BLaER1 (cell line): Measurements from ENCODE around the gene TNS3.
A peak's percentile ranks its signal among the peaks of the same experiment; 100 is the strongest.

ENCODE experiments used
- H3K27ac ChIP-seq: shearing (Covaris generic); formaldehyde crosslinking; 2 replicates; pipeline ENCODE4 v1.8.1; 2022
- H3K27me3 ChIP-seq: shearing (Covaris generic); formaldehyde crosslinking; 2 replicates; pipeline ENCODE4 v1.8.1; 2022
- H3K36me3 ChIP-seq: shearing (Covaris generic); formaldehyde crosslinking; 2 replicates; pipeline ENCODE4 v1.8.1; 2022
- H3K4me1 ChIP-seq: shearing (Covaris generic); formaldehyde crosslinking; 2 replicates; pipeline ENCODE4 v1.8.1; 2022
- H3K4me2 ChIP-seq: shearing (Covaris generic); formaldehyde crosslinking; 2 replicates; pipeline ENCODE4 v1.8.1; 2022
- H3K4me3 ChIP-seq: shearing (Covaris generic); formaldehyde crosslinking; 2 replicates; pipeline ENCODE4 v1.8.1; 2022
- H3K9ac ChIP-seq: shearing (Covaris generic); formaldehyde crosslinking; 2 replicates; pipeline ENCODE4 v1.8.1; 2022
- H3K9me3 ChIP-seq: shearing (Covaris generic); formaldehyde crosslinking; 2 replicates; pipeline ENCODE4 v1.8.1; 2022
- H4K20me1 ChIP-seq: shearing (Covaris generic); formaldehyde crosslinking; 2 replicates; pipeline ENCODE4 v1.8.1; 2022
- Cebpa-rat ChIP-seq: shearing (Covaris generic); IDR thresholded peaks from 2 replicates; pipeline ENCODE4 v1.8.1; 2022

The TNS3 gene

DNA sequence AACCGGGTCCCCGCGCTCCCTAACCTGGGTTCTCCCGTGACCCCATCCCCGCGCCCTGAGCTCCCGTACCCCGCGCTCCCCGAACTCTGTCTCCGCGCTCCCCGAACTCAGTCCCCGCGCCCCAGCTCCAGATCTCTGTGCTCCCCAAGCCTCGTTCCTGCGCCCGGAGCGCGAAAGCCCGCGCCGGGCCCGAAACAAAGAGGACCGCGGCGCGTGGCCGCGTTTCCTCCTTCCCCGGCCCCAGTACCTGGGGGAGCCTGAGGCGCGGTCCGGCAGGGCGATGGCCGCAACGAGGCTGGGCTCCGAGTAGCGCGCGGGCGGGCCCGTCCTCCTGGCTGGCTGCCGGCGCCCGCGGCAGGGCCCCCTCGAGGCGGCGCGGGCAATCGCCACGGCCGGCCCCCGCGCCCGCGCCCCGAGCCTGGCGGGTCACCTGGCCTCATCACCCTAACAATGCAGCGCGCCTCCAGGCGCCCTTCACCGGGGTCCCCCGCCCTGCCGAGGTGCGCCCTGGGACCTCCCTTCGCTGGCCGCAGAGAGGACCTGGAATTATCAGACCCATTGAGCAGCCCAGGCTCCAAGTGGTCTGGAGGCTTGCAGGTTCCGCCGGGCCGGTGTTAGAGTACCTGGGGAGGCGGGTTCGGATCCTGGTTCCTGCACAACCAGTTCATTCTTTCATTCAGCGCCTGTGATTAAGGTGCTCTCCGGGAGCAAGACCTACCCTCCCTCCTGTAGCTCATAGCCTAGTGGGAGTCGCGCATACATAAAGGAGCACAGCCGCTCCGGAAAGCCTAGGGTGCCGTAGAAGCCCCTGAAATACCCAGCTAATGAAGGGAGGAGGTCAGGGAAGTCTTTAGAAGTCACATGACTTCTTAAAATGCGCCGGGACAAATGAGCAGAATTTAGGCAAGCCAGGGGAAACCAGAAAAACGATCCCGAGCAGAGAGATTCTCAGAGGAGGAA, at the start of gene TNS3:
TSS of gene TNS3 (minus strand) at position 308 of the 960 bp plus-strand sequence. CDS start 142,475 bp downstream, outside the sequence.
- H3K9ac ChIP-seq = peak within 1 kb of the TSS; percentile 83
- peak within 1 kb of the TSS; percentile 100 for H3K4me2 ChIP-seq
- H4K20me1 ChIP-seq = no peaks in the 10 kb centered on the region
- no peak for TF ChIP-seq Cebpa-rat
- peaks cover 41% of the 10 kb centered on the region for H3K27me3 ChIP-seq
- peaks cover 50% of the 10 kb centered on the region for H3K4me1 ChIP-seq
- peak within 1 kb of the TSS; percentile 79 for H3K4me3 ChIP-seq
- H3K9me3 ChIP-seq = no peaks in the 10 kb centered on the region; the same call in 1 of the 2 replicates
- H3K36me3 ChIP-seq = no peaks in the 10 kb centered on the region
- H3K27ac ChIP-seq = peak within 1 kb of the TSS; percentile 80

DNA sequence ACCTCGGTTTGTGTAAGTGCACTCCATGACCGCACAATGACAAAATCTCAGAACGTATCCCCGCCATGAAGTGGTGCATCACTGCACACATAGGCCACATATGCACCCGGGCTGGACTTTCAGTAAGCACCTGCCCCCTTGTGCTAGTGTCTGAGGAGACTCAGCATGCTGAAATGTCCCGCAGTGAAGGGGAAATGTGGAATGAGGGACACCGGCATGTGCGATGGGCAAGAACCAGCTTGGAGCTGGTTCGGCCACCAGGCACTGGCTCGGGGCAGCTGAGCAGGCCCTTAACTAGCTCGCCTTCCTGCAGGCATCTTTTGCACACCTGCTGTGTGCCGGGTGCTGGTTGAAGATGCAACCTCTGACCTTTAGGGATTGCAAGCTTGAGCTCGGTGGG, 49.8 kb upstream of the TNS3 start:
- H3K27me3 ChIP-seq = no peaks in the 10 kb centered on the region
- no peaks in the 10 kb centered on the region for H3K36me3 ChIP-seq
- H4K20me1 ChIP-seq = no peaks in the 10 kb centered on the region
- H3K9ac ChIP-seq = no peak overlapping the region
- no peak for TF ChIP-seq Cebpa-rat
- peaks cover 77% of the 10 kb centered on the region for H3K4me1 ChIP-seq
- peak overlapping the region; percentile 42 for H3K4me2 ChIP-seq
- no peak overlapping the region for H3K4me3 ChIP-seq
- no peak overlapping the region for H3K27ac ChIP-seq
- H3K9me3 ChIP-seq = peaks cover 5% of the 10 kb centered on the region; the same call in 1 of the 2 replicates

DNA sequence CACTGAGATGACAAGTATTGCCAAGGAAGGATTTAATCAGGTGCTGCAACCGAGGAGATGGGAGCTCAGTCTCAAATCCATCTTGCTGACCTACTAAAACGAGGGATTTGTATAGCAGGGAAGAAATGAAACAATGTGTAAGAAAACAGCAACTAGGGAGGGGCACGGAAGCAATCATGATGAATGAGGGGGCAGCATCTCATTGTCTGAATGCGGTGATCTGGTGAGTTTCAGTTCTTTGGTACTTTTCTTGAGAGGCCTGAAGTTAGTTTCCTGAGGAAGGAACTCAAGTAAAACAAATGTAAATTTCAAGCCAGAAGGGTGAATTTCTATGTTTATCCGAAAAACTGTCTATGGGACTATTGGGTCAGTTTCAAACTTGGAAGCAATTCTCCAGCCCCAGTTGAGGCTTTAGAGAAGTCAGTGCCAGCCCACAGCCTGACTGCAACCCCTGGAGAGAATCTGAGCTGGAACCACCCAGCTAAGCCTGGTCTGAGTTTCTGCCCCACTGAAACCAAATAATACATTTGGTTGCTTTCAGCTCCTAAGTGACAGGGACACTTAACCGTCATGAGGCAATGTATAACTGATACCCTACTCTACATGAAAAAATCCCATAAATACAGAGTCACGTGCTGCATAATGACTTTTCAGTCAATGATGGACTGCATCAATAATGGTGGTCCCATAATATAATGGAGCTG, 45.8 kb upstream of the TNS3 start:
- H3K27ac ChIP-seq = peak overlapping the region; percentile 49; the same call in 1 of the 2 replicates
- H3K4me3 ChIP-seq = peak overlapping the region; percentile 4; the same call in 1 of the 2 replicates
- peaks cover 5% of the 10 kb centered on the region; the same call in 1 of the 2 replicates for H3K9me3 ChIP-seq
- H3K4me1 ChIP-seq = peaks cover 77% of the 10 kb centered on the region
- H3K9ac ChIP-seq = peak overlapping the region; percentile 33; the same call in 1 of the 2 replicates
- H4K20me1 ChIP-seq = no peaks in the 10 kb centered on the region
- no peaks in the 10 kb centered on the region for H3K36me3 ChIP-seq
- TF ChIP-seq Cebpa-rat = no peak
- no peaks in the 10 kb centered on the region for H3K27me3 ChIP-seq
- H3K4me2 ChIP-seq = peak overlapping the region; percentile 83

DNA sequence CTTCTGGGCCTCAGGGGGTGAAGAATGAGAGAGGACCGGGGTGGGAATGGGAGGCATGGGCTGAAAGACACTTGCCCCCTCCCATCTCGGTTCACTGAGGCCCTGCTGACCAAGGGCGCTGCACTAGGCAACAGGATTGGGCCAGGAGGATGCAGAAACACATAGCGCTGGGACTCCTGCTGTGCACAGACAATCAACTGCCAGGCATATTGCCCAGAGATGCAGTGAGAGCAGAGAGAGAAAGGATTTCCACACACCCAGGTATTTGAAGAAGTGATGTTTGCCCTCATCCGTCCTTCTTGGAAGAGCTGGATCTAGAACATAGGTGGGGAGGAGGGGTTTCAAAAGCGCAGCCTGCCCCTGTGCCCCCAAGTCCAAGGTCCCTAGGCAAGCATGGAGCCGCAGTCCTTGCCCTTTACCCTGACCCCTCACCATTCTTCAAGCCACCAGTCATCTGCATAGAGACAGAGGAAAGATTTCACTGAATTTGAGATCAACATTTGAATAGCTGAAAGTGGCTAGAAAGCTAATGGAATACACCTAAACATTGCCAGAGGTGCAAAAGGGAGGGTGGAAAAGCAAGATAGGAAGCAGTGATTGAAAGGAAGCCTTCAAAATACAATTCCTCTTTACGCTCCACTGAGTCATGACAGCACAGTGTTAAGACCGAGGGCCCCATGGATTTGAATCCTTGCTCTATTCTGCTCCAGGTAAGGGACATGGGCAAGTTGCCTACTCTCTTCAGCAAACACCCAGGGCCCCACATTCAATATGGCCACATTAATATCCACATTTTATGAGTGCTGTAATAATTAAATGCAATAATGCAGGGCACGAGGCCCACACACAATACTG, 44.2 kb upstream of the TNS3 start:
- Histone ChIP-seq H3K4me2 (peak overlapping the region; percentile 83), H3K4me1 (peaks cover 79% of the 10 kb centered on the region), H3K4me3 (no peak overlapping the region), H3K27me3 (0 out of 2 replicates have a peak, but pooled peaks cover under 1% of the 10 kb centered on the region), H3K27ac (no peak overlapping the region), H3K9ac (no peak overlapping the region), H3K36me3 (no peaks in the 10 kb centered on the region), H3K9me3 (peaks cover 5% of the 10 kb centered on the region; the same call in 1 of the 2 replicates), H4K20me1 (no peaks in the 10 kb centered on the region)
- TF ChIP-seq Cebpa-rat = no peak

DNA sequence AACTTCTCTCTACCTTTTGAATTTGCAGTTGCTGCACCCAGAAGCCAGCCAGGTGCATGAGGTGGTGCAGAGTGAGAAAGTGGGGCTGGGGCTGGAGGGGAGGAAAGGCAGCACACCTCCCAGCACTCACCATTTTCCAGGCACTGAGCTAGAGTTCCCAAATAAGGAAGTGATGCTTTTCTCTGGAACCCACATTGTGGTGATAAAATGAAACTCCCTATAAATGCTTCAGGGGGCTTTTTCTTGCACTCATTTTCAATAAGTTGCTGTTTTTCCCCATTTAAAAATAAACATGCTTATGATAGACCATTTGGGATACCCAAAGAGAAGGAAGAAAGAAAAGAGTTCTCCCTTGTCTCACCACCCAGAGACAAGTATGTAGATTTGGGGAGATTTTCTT, 42.8 kb upstream of the TNS3 start:
- H3K4me1 ChIP-seq = peaks cover 84% of the 10 kb centered on the region
- H4K20me1 ChIP-seq = no peaks in the 10 kb centered on the region
- H3K9ac ChIP-seq = no peak overlapping the region
- H3K4me2 ChIP-seq = peak overlapping the region; percentile 94; the same call in 1 of the 2 replicates
- H3K27me3 ChIP-seq = 0 out of 2 replicates have a peak, but pooled peaks cover 12% of the 10 kb centered on the region
- H3K27ac ChIP-seq = no peak overlapping the region
- no peak overlapping the region for H3K4me3 ChIP-seq
- peaks cover 5% of the 10 kb centered on the region; the same call in 1 of the 2 replicates for H3K9me3 ChIP-seq
- no peak for TF ChIP-seq Cebpa-rat
- H3K36me3 ChIP-seq = no peaks in the 10 kb centered on the region

DNA sequence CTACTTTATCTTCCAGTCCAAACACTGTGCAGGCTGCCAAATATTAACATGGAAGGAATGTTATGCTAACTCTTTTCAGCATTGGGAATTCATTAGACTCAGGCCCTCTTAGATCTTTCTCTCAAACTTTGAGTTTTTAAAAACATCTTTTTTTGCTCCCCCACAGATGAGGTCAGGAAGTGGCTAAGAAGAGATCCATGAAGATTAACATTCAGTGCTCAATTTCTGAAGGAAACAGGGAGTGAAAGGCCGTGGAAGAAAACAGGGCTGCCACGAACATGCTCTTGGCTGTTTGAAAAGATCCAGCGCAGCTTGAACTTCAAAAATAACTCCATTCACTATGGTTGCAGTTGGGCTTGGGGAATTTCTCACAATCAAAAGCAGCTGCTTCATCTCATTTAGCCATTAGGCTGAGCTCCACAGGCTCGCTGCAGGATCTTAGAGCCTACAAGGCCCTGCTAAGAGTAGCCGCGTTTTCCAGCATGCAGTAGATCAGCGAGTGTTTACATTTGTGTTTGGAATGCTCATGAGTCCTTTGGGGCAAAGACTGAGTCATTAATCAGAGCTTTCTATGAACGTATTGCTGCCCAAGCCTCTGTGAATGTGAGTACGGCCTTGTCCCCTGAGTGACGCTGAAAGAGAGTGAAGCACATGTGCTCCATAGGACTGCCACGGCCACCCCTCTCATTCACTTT, 41.2 kb upstream of the TNS3 start:
- H3K4me2 ChIP-seq = peak overlapping the region; percentile 94
- H3K9ac ChIP-seq = no peak overlapping the region
- peaks cover 75% of the 10 kb centered on the region for H3K4me1 ChIP-seq
- H3K27me3 ChIP-seq = 0 out of 2 replicates have a peak, but pooled peaks cover 12% of the 10 kb centered on the region
- no peaks in the 10 kb centered on the region for H4K20me1 ChIP-seq
- H3K36me3 ChIP-seq = no peaks in the 10 kb centered on the region
- H3K9me3 ChIP-seq = no peaks in the 10 kb centered on the region
- H3K4me3 ChIP-seq = no peak overlapping the region
- TF ChIP-seq Cebpa-rat = no peak
- no peak overlapping the region for H3K27ac ChIP-seq

DNA sequence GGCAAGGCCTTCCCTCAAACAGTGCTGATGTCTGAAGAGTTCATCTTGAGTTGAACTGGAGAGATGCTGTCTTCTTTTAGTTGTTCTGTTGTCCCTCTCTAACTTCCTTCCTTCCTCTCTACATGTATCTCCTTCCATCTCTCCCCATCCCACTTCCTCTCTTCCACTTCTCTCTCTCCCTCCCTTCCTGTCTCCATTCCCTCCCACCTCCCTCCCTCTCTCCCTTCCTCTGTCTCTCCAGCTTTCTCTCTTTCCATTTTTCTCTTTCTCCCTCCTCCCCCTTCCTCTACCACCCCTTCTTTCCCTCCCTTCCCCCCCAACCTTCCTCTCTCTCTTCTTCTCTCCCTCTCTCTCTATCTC, 40.7 kb upstream of the TNS3 start:
- H3K4me1 ChIP-seq = peaks cover 69% of the 10 kb centered on the region

DNA sequence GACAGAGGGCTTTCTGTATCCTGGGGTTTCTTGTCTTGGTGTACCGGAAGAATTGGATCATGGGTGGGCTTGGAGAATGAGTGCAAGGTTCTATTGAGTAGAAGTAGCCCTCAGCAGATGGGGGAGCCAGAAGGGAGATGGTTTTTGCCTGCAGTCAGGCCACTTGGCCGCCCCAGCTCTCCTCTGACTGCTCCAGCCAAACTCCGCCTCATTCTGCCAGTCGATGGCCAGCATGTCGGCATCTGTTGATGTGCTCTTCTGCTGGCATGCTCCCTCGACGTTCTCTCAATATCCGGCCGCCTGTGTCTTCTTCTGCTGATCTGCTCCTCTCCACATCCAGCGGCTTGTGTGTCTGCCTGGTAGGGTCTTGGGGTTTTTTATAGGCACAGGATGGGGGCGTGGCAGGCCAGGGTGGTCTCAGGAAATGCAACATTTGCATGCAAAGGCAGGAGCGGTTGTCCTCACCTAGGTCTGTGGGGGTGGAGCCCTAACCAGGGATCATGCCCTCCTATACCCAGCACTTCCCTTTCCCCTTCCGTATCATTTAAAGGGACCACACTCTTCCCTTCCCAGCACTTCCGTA, 40.2 kb upstream of the TNS3 start:
- Histone ChIP-seq H3K27me3 (0 out of 2 replicates have a peak, but pooled peaks cover 12% of the 10 kb centered on the region), H3K27ac (peak overlapping the region; percentile 48; the same call in 1 of the 2 replicates), H3K36me3 (no peaks in the 10 kb centered on the region), H3K4me2 (peak overlapping the region; percentile 94), H3K9ac (peak overlapping the region; percentile 38; the same call in 1 of the 2 replicates), H4K20me1 (no peaks in the 10 kb centered on the region), H3K4me1 (peaks cover 65% of the 10 kb centered on the region), H3K4me3 (peak overlapping the region; percentile 53), H3K9me3 (no peaks in the 10 kb centered on the region)
- no peak for TF ChIP-seq Cebpa-rat

More for the DNA sequence above, 40.7 kb upstream of the TNS3 start:
- Histone ChIP-seq H3K9me3 (no peaks in the 10 kb centered on the region), H3K9ac (peak overlapping the region; percentile 38; the same call in 1 of the 2 replicates), H3K4me2 (peak overlapping the region; percentile 94), H3K4me3 (peak overlapping the region; percentile 53), H3K36me3 (no peaks in the 10 kb centered on the region), H3K27me3 (0 out of 2 replicates have a peak, but pooled peaks cover 12% of the 10 kb centered on the region), H4K20me1 (no peaks in the 10 kb centered on the region), H3K27ac (no peak overlapping the region)
- TF ChIP-seq Cebpa-rat = no peak
